HG03108 (cell line): ENCODE data around the gene CCDC112.
"Not testable (repeated sequence)": the region's sequence is repeated elsewhere in the genome, so short reads cannot be mapped to it uniquely, and the experiment has no call there.

Source experiments
- ATAC-seq: cut with Tn5 transposase; IDR thresholded peaks from one replicate; pipeline ENCODE4 v1.9.1; 2021; ENCODE audit warnings: moderate library complexity; ENCODE audit not compliant: unreplicated experiment

CCDC112 gene

GRCh38 chr5:115263078-115263380 is 33.4 kb downstream of the CCDC112 start:
- no peak for ATAC-seq

DNA sequence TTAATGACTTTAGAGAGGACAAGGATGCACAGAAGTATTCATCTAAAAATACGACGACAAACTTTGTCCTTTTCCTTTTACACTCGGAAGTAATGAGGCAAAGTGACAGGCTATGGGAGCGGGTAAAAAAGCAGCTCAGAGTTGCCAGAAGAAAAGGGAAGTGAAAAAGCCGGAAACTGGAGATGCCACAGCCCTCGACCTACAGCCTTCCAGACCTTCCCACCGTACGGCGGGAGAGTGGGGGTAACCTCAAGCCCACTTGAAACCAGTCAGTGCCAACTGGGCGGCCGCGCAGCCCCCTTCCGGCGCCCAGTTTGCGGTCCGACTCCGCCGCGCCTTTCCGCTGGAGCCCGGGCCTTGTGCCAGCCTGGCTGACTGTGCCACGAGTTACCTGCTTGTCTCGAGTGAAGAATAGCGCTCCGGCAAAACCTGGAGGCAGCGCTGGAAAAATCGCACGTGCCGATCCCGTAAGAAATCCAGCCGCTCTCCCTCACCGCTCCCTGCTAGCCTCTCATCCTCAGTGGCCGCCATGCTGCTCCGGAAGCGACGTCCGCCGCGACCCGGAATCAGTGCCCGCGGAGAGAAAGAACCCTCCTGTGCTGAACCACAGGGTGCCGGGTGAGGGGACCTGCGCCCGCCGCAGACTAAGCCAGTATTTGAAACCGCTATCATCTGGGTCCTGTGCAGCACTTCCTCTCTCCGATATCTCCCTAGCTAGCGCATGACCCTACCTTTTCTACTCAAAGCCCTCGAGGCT is 34.0 kb downstream of the CCDC112 start, which contains the start of gene PGGT1B:
TSS of gene PGGT1B (minus strand) at position 557 of the 757 bp plus-strand sequence. CDS start at position 531, 26 bp downstream.
- ATAC-seq: peak; percentile 93

DNA sequence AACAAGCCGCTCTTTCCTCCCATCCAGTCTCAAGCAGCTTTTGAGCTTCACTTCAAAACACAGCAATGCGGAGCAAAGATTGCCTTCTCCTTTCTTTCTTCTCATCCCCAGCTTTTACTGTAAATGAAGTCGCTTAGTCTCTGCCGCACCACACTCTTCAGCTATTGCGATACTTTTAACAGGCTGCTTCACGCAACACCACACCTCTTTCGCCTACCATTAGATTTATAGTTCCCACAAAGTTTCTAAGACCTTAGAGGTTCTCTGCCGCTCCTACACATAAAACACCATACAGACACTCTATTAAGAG is 34.5 kb downstream of the CCDC112 start:
- ATAC-seq: peak; percentile 31

DNA sequence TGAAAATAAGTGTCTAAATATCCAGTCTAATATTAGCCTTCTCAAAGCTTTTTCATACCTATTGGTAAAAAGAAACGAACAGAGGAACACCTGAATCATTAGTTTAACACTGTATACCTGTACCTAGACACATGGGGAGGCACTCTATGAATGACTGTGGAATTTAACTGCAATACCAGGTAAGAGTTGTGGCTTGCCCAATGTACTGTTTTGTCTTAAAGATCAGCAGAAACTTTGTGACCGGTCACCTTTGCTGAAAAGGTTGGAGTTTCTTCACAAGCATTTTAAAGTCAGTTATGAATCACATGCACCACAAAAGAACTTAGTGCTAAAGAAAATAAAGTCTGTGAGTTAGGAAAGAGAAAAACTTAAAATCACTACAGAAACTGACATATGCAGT is 36.2 kb downstream of the CCDC112 start:
- no peak for ATAC-seq

GRCh38 chr5:115257981-115258380 is 38.5 kb downstream of the CCDC112 start:
- ATAC-seq: no peak

GRCh38 chr5:115249379-115249778 is 47.1 kb downstream of the CCDC112 start:
- not testable (repeated sequence) for ATAC-seq

DNA sequence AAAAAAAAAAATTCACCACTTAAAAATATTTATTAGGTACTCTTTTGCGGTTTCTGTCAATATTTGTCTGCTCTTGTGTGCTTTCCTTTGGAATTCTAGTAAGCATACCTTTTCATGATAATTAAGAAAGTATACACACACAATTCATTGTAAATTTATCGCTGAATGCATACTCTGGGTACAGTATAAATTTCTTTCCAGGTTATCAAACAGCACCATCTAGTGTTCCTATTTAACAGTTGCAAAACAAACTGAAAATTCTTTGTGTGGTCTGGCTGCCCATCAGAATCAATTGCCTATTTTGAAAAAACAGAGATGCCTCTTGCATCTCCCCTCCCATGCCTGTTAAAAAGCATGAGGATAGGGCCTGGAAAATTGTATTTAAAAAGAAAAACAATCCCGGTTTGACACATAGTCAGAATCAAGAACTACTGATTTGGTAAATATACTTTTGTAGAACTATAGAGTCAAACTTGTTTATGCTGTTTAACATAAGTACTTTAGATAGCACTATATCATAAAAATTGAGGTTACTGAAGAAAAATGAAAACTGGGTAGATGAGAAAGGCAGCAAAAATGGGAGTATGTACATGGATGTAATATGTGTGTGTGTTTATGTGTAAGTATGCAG is 50.0 kb downstream of the CCDC112 start:
- ATAC-seq: peak; percentile 62

DNA sequence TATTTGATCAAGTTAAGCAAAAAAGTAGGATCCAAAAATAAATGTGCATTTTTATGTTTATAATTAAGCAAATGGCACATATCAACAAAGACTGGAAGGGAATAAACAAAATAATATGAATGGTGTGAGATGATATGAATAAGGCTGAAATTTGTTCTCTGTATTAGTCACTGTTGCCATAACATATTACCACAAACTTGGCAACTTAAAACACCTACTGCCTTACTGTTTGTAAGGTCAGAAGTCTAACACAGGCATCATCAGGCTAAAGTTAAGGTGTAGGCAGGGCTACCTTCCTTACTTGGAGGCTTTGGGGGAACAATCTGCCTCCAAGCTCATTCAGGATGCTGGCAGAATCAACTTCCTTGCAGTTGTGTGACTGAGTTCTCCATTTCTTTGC is 53.0 kb downstream of the CCDC112 start:
- peak; percentile 62 for ATAC-seq

DNA sequence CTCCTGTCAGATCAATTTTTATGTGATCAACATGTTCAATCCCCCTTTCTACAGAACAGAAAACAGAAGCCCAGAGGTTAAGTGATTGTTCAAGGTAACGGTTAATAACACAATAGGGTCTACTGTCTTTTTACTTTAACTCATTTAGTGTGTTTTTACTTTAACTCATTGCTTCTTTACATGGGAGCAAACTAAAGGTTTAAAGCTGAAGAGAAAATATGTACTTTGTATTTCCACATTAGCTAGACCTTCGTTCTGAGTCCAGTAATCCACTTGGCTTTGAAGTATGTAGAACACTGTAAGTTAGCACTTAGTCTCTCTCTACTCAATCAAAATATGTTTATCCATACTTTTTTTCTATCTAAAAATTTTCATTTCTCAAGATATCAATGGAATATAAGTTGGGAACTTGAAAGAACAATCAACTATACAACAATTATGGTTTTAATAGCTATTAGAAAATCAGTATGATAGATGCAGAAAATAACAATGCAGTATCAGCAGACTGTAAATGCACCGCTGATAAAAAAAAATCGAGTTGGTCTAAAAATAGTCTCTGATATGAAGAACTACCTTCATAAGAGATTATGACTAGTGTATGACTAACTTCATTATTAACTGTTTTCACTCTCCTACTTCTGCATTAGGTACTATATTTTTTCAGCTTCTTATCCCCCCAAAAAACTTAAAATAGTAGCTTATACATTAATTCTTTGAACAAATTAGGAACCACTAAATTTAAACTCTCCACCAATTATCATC is 54.4 kb downstream of the CCDC112 start:
- ATAC-seq: no peak

DNA sequence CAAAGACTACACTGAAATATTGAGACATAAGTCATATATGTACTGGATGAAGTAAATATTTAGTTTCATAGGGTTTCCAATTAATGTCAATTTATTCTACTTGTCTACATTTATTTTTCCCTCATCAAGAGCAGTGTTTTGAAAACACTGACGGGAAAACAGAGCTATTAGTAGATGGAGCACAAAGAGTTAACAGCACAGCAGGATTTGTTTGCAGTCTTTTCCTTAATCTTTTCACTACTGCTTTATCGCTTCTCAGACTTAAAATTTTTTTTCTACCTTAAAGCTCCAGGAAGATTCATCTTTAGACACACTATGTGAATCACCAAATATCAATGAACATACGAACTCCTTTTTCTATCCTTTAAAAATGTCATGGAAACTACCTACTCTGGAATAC is 59.4 kb downstream of the CCDC112 start:
- ATAC-seq: no peak

GRCh38 chr5:115236599-115236998 is 59.9 kb downstream of the CCDC112 start:
- no peak for ATAC-seq

GRCh38 chr5:115231598-115231997 is 64.9 kb downstream of the CCDC112 start:
- ATAC-seq: no peak

DNA sequence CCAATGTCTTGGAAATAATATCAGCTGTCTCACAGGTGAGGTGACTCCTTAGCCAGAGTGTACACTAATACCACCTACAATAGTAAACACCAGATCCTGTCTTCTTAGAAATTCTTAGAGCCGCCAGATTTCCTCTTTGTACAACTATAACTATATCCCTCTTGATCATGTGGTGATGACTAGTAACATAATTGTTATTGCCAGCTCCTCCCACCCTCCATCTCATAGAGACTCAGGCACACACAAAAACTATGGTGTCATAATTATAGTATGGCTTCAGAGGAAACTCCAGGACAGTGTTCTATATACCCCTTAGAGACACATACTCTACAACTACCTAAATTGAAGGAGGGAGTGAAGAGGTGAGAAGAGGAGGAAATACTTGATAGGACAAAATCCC is 66.8 kb downstream of the CCDC112 start:
- ATAC-seq: no peak

DNA sequence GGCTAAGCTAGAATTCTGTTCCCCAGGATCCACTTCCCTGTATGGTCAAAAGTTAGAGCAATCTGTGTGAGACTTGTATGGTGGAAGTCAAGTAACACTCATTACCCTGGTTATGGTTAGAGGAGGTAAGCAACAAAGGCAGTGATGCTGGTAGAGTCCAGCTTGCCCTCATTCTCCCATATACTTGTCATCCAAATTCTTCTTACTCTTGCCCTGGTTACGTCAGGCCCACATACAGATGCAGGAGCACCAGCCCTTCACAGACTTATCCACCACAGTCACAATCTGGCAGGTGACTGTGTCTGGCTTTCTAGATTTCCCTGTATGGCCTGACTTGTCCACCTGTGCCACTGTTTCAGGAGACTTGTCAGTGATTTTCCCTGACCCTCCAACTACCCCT is 69.2 kb downstream of the CCDC112 start:
- ATAC-seq: no peak
